Activated T-cell treated with anti-CD3 and anti-CD28 coated beads for 4 hours (primary cell): ENCODE measurements around the gene STN1.

ENCODE experiments used
- DNase-seq: peaks from one replicate; pipeline ENCODE4 v3.0.0-alpha.2; 2020

The STN1 gene

DNA sequence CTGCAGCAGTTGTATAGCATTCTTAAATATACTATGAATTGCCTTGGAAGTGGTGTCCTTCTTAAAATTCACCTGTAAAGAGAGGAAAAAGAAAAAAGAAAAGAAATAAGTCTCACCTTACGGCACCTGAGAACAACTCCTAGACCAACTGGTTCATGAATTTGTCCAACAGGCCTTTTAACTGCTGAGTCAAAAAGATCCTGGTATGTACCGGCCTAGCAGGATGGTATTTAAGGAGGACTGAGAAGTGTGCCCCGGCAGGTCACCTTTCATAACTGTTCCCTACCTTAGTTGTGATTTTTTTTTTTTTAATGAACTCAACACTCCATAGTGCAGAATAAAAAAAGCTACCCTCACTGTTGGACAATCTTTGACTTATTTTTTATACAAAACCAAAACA lies 25.8 kb downstream of the STN1 start:
- no peak for DNase-seq

DNA sequence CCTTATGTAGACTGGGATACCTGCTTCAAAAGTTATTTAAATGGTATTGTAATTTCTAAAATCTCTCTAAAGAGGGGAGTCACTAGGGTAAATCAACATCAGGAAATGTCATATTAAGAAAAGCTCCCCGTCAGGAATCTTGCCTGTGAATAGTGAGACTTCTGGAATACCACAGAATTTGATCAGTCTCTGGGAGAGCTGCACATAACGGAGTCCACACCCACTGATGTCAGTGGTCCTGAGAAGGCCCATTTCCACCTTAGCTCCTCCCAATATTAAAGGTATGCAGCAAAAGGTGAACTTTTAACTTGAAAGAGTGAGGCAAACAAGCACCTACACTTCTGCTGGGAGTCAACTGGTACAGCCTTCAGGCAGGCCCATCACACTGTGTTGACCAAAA lies 27.3 kb downstream of the STN1 start:
- no peak for DNase-seq

DNA sequence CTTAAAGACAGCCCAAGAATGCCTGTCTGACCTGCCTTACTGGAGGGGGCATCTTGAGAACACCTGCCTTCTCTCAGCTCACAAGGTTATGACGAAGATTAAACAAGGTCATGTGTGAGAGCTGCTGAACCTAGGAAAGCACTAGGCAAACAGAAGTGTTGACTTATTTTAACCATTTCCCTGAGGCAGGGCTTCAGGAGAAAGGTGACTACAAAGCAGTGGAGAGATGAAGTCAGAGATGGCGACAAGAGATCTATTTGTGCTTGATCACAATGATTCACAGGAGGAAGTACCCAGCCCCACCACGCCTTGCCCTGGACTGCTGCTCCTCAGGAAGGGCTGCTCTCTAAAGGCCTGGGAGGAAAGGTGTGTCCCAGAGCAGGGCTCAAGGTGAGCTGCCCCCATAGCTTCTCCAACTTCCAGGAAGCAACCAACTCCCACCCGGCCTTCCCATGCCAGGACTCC lies 27.8 kb downstream of the STN1 start:
- DNase-seq = no peak

DNA sequence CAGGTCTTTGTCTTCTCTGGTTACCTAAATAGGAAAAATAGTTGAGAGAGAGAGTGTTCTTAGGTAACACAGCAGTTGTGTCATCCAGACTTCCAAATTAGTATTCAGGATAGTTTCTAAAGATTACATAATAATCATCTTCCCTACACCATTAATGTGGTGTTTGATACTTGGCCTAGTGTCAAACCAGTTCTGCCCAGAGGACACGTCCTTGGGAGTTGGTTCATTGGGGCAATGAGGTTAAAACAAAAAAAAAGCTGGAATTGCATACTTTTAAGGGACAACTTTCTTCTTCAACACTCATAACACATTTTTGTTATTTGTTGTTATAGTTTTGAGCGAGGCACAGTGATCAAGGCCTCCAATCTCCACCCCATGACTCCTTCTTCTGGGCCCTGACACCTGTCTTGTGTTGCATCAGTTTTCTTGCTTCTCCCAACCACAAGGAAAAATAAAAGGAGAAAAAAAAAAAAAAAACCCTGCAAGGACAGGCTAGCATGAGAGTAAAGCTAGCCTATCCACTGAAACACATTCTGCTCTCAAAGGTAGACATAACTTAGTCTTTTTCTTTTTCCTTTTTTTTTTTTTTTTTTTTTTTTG lies 28.8 kb downstream of the STN1 start:
- no peak for DNase-seq

DNA sequence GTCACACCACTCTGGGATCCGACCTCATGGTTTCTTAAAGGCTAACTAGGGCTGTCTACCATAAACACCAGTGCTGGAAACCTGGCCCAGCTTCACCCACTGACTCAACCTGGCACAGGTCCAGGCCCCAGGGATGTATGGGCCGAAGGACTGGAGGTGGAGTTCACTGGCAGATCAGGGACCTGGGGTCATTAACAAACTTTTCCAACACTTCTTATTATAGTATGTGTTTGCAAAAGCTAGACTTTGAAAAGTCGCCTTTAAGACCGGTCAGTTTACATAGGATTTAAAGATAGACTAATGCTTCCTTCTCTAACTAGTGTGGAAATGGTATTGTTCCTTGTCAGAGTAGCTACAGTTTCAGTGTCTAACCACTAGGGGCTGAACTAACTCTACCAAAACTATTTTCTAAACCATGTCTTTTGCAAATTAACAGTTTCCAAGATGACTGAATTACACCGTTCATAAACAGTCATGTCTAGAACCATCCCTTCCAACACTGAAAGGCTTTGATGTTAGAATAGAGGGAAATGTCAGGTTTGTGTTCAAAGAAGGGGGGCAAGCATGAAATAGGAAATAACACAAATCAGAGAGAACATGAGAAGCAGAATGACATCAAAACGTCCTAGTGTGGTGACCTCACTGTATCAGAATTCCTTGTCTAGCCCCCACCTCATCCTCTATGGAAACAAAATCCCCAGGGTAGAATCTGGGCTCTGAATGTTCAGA lies 29.7 kb downstream of the STN1 start:
- no peak for DNase-seq

DNA sequence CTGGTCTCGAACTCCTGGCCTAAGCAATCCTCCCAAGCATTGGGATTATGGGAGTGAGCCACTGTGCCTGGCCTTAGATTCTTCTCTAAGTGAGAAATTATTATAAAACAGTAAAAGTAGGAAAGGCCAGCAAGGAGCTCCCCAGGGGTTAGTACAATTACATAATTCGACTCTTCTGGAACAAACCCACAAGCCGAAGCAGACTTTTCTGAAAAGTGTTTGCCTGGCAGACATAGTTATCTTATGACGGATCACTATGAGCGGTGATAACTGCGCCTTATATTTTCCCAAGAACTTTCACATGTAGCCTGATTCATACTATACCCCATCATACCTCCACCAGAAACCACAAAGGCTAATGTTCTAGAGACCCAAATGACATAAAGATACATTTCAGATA lies 32.4 kb downstream of the STN1 start:
- DNase-seq = no peak

DNA sequence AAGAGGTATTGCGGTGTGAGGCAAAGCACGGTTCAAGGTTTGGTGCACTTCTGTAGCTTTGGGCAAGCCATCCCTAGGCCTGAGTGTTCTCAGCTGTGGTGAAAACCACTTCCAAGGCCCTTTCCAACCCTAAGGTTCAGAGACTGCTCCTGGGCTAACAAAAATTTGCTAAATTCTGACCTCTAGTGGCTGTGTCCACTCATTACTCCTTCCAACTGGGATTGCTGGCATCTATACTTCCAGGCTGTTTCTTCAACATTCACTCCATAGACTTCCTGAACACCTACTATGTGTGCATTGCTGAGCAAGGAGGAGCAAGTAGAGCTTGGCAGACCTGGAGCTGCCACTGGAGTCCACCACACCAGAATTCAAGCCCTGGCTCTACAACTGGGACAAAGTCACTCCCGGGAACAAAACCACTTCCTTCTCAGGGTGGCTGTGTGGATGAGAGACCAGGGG lies 33.3 kb downstream of the STN1 start:
- DNase-seq = peak; percentile 14

DNA sequence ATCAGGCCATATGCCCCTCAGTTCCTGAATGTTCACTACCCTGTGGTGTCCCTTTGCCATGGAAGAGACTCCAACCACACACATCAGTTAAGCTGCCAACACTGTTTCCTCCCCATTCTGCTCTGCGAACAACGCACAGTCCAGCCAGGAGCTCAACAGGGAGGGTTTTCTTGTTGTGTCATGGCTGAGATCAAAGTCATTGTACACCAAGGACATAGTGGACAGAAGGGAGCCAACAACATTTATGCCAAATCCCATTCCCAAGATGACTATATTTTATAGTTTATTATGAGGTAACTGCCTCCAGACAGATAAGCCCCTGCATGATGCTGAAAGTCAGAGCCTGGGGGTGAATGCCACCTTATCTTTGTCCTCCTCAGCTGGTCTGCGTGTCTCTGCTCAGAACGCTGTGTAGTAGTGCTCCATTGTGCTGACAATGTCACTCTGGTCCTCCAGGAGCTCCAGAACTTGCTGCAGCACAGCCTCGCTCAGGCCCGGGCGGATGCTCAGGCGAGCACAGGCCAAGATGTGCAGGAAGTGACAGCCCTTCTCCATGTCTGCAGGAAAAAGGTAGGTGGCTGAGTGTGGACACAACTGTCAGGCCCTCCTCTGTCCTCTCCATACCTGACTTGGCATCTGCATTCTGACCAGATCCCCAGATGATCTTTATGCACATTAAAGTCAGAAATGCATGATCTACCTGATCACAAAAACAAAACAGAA lies 35.5 kb downstream of the STN1 start:
- DNase-seq = no peak

DNA sequence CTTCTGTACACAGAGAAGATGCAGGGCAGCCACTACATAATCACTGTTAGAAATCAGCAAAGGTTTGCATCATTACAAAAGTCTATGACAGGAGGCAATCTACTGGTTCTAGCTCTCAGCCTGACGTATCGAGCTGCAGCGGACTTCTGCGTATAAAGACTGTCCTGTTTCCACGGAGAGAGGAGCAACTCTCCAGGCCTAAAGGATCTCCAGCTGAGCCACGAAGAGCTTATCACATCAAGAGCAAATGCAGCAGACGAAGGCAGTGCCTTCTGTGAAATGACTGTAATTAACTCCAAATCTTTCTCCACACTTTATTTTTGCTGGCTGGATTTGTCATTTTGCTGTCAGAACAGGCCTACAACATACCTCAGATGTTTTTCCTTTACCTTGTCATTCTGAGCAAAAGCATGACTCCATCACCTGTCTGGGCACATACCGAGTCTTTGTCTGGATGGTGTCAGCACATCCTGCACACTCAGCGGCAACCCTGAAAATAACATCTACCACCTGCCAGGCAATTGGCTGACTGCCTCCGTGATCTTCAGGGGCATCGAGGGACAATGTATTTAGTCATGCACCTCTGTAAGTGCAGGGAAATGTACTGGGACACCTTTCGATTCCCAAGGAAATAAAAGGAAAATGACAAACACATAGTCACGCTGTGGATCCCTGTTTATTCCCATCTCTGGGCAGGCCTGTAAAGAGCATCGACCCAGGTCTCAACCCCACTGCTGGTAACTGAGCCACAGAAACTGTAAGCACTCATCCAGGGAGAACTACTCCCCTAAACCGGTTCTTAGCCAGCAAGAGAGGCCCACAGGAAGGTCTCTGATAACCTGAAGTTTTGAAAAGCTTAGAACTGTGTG lies 36.3 kb downstream of the STN1 start:
- DNase-seq = no peak

DNA sequence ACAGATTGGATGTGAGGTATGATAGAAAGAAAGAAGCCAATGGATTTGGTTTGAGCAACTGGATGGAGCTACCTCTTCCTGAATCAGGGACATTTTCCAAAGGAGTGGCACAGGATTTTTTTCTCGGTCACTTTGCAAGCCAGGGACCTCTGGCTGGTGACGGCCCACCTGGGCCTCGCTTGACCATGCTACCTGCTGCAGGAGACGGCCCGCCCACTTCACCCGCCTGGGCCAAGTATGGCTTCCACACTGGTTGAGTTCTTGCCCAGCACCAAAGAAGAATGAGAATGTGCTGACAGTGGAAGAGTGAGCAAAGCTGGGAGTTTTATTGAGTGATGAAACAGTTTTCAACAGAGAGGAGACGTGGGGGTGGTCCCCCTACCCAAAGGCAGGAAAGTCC lies 38.2 kb downstream of the STN1 start:
- DNase-seq = no peak

DNA sequence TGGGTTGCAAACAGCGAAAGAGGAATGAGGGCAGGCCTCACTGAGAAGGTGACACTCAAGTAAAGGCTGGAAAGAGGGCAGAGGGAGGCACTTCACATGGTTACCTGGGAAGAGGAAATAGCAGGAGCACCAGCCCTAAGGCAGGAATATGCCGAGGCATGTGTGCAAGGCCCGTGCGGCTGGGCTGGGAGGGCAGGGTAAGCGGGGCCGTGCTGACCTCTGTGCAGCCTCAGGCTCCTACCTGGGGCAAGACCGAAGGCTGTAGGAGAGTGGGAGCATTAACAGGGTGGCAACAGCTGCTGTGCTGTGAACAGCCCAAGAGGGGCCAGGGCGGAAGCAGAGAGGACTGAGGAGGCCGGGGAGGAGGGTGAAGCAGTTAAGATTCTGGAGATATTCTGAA lies 38.6 kb downstream of the STN1 start:
- DNase-seq = no peak

DNA sequence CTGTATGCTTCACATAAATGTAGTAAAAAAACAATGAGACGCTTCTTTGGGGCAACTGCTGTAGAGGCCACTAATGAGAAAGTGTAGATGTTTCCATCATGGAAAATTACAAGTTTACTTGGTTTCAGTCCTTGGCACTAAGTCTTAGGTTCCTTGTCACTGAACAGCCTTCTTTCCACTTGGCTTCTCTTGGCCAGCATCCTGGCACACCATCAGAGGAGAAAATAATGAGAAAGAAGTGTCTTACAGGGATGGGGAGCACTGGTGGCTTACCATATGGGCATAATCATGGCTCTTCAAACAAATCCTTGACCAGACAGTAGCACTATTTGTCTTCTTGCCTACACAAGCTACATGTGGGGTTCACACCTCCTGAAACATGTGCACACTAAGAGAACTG lies 40.1 kb downstream of the STN1 start:
- DNase-seq = no peak

DNA sequence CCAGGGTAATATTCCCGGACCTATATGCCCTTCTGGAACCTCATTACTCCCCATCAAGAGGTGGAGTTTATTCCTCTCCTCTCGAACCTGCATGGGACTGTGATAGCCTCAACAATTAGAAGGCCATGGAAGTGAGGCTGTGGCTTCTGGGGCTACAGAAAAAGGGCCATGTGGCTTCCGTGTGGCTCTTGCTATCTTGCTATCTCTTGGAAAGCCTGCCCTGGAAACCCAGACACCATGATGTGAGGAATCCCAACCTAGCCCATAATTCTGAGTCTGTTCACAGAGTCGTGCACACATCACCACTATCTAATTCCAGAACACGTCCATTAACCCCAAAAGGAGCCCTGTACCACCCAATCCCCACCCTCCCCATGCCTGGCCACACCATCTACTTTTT lies 41.8 kb downstream of the STN1 start:
- no peak for DNase-seq

DNA sequence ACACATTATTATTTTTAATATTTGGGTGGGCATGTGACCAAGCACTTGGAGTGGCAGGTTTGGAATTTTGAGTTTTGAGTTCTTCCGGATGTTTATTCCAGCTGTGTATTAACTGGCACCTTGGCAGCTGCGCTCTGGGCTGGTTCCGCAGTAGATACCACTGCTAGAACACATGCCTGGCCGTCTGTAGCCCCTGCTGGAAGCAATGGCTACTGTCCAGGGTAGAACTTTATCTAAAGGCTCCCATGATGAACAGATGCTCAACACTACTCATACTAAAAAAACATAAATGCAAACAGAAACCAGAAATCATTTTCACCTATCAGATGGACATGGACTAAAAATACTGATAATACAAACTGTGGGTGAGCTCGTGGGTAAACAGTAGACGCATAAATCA lies 43.3 kb downstream of the STN1 start:
- no peak for DNase-seq

DNA sequence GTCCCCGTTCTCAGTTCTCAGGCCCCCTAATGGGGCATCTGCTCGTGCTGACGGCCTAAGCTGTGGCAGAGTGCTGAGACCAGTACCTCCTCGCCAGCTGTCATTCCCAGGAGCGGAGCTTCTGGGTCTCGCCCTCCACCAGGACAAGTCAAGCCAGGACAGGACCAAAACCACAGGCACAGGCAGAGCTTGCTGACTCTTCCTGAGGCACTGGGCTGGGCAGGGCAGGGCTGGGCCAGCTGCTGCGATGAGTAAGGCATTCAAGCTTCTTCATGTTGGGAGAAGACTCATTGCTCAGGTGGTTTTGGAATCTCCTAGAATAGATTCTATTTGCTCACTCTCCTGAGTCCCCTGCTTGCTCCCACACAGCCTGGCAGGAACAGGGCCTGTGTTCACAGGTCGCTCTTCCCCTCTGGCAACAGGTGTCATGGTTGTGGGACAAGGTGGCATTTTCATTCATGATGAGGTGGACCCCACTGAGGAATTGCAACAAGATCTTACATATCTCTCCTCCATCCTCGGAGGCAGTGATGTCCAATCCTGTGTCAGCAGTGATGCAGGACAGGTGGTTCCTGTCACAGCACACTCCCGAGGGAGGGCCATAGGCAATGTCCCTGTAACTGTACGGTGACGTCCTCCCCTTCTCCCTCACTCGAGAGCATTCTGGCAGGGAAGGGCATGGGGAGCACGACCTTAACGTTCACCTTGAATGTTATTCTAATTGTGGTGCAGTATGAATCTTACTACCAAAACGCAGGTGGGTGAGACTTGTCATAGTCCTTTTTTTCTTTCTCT lies 45.6 kb downstream of the STN1 start:
- no peak for DNase-seq

DNA sequence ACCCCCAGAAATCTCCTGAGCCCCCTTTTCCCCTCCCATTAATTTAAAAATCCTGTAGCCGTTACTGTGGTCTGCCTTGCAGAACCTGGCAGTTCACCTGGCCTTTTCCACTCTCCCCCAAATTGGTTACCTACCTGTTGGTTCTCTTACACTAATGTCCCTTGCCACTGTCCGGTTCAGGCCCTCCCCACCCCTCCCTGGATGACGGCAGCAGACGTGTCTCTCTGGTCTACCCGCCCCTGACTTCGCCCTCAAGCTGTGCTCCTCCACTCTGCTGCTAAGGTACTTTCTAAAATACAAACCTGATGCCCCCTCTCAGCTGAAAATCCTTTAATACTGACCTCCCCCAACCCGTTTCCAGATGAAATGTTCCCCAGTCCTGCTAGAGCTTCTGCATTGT lies 47.0 kb downstream of the STN1 start:
- no peak for DNase-seq

DNA sequence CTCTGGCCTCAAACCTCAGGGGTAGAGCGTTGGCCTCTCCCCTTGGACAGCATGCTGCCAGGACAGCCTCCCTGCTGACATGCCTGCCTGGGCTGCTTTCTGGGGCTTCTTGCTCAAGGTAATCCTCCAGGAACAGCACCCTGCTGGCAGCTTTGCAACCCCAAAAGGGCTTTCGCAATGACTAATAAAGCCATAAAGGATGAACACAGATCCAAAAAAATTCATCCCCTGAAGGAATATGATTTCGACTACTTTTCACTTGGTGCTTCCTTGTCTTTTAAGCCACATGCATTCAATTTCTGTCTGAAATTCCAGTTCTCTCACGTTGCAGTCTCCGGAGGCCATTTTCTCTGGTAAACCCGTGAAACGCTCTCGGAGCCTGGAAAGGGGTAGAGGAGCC lies 47.5 kb downstream of the STN1 start:
- no peak for DNase-seq

DNA sequence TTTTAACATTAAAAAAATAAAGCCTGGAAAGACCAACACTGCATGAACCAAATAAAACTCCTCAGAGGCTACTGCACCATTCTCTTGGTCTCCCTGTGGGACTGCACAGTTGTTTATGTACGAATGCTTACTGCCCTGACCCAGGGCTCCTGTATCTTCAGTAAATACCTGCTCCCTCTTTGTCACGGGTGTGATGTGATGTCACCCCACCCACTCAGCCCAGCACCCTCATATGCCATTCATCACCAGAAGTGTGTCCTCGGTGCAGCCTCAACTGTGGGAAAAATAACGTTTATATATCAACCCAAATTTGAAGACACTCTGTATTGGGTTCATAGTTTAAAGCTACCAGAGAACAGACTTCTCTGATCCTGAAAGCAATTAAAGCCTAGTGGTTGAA lies 48.6 kb downstream of the STN1 start:
- DNase-seq = no peak

DNA sequence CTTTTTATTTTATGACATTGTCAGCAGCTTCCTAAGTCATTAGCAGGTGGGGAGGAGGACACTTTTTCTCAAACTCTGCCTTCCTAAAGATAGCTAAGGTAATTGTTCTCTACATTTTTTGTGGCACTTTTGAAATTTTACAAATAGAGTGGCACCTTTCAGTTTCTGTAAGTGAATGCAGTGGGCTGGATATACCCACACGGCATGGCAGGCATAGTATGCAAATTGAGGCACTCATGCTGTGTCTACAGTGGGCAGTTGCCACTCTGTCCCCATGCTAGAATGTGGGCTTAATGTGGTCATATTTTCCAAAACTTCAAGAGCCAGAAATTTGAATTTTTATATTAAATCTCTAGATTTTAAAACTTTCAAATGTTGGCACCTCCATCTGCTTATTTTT lies 49.8 kb downstream of the STN1 start:
- no peak for DNase-seq

DNA sequence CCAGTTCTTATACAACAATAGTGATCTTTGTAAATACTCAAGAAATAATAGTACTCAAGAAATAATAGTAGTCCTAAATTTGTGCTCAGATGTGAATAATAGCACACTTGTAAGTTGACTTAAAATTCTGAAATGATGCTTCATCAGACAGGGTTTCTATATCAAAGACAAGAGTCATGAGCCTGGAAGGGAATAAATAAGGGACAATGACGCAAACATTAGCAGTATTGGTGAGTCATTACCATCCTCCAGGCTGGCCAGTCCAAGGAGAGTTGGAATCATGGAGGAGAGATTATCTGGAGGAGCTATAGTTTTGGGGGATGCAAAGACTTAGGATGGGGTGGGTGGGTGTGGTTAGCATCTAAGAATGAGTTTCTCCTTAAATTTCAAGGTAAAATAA lies 56.5 kb downstream of the STN1 start:
- DNase-seq = no peak

DNA sequence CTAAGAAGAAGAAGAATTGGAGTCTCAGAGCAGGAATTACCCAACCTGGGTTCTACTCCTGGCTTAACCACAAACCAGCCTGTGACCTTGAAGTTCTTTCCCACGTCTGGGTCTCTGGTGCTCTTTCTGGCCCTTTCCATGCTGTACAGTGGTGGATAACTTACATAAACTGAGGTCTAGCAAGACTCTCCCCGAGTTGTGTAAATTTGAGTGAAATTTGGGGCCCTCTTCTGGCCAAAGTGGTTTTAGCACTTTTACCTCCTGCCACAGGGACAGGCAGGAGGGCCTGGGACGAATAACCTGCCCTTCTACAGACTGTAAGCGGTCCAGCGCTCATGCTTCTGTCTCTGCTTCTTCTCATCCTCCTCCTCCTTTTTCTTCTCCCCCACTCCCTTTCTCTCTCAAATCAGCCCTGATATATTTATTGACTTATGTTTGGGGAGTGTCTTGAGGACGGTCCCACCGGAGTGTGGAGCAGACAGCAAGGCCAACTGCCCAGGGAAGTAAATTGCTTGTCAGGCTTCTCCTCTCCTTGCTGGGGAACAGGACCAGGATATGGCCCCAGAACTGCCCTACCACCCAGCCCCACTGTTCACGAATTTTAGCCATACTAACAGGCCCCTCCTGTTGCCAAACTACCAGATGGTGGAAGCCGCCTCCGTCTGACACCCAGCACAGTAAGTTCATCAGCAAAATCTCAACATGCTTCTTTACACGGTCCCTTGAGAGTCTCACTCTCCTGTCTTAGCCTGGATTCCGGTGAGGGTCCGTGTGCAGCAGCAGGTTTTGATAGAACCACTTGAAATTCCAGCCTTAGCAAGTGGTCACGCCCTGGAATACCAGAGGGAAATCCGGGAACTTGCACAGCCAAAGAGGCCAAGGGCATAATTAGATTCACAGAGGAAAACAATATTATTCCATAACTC lies 58.6 kb downstream of the STN1 start:
- DNase-seq = peak; percentile 53
